ENCODE results near the gene ASIP.

The ASIP gene

GRCh38 chr20:34310481-34311117 lies 69.4 kb downstream of the ASIP start:
- DNase-seq (ENCODE audit: low read depth in 1 of 2, low spot score in 1 of 2), result no peak

DNA sequence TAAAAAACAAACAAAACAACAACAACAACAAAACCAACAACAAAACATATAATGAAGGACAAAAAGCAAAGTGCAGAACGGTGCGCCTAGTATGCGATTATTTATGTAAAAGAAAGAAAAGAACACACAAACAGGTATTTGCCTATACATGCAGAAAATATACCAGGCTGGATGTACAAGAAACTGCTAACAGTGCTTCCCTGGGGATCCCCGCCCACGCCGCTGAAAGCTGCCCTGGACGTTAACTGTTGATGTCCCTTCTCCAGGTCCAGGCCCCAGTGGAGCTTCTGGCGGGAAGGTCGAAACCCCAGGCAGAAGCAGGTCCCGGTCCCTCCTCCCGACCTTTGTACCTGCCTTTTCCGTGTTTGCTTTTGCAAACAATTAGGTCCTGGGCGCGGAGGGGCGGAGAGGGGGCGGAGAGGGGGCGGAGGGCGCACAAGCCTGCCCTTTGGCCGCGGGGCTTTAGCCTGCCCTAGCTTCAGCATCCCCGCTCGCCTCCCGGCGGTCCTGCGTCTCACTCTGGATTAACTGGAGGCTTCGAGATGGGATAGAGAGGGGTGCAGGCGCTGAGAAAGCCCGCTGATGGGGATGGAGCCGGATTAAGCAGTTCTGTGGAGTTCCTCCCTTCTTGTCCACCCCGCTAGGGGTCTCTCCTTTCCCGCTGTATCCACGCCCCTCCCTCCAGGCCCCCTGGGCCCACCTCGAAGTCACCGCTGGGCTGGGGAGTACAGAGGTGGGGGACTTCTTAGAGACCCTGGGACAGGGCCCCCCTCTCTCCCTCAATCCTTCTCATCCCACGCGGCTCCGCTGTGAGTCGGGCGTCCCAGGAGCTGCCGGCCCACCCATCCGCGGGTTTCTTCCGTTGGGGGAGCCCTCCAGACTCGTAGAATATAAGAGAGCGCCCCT lies 70.1 kb downstream of the ASIP start:
- no peak for DNase-seq (ENCODE audit: low read depth in 1 of 2, low spot score in 1 of 2)

DNA sequence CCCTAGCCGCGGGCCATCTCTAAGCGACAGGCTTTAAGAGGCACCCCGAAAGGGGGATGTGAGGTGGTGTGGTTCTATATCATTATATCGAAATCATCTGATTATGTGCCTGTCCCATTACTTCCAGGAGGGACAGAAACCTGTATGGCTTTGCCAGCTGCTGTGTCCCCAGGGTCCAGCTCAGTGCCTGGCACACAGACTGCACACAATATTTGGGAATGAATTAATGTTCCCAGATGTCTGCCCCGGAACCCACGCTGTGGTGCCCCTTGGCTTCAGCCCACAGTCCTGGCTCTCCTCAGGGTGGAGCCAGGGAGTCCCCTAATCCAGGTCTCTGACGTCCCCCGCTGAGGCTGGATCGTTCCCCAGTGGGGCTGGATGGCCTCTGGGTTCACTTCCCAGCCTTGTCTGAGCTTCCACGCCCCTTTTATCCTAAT lies 70.8 kb downstream of the ASIP start:
- no peak for DNase-seq (ENCODE audit: low read depth in 1 of 2, low spot score in 1 of 2)

- DNase-seq (ENCODE audit: low read depth in 1 of 2, low spot score in 1 of 2), result peak; percentile 73 to 82
Observed at GRCh38 chr20:34312544-34313217, 71.5 kb downstream of the ASIP start.

GRCh38 chr20:34315236-34315635 lies 74.0 kb downstream of the ASIP start:
- no peak for DNase-seq (ENCODE audit: low read depth in 1 of 2, low spot score in 1 of 2)

GRCh38 chr20:34316196-34316814 lies 75.1 kb downstream of the ASIP start:
- DNase-seq (ENCODE audit: low read depth in 1 of 2, low spot score in 1 of 2), result no peak

Data from activated CD4-positive, alpha-beta T cell treated with anti-CD3 and anti-CD28 coated beads, Interleukin-2, amount 50 U/mL, for 24 hours (primary cell).